ENCODE data around the gene LTBP2.

The LTBP2 gene

GRCh38 chr14:74638966-74639365 is 26.9 kb upstream of the LTBP2 start:
- in situ Hi-C loops (cut with MboI; ENCODE audit: low sequenced_read_pairs) = no loop called here

GRCh38 chr14:74638066-74638465 is 26.0 kb upstream of the LTBP2 start:
- in situ Hi-C loops (cut with MboI; ENCODE audit: low sequenced_read_pairs) = no loop called here

GRCh38 chr14:74637178-74637550 is 25.1 kb upstream of the LTBP2 start:
- in situ Hi-C loops (cut with MboI; ENCODE audit: low sequenced_read_pairs) = no loop called here

- in situ Hi-C loops (cut with MboI; ENCODE audit: low sequenced_read_pairs) = no loop called here
Measured at GRCh38 chr14:74636424-74637177, 24.6 kb upstream of the LTBP2 start.

- in situ Hi-C loops (cut with MboI; ENCODE audit: low sequenced_read_pairs) = no loop called here
Measured at GRCh38 chr14:74635847-74636246, 23.8 kb upstream of the LTBP2 start.

- in situ Hi-C loops (cut with MboI; ENCODE audit: low sequenced_read_pairs) = no loop called here
Measured at GRCh38 chr14:74634964-74635363, 22.9 kb upstream of the LTBP2 start.

GRCh38 chr14:74634481-74634880 is 22.4 kb upstream of the LTBP2 start:
- in situ Hi-C loops (cut with MboI; ENCODE audit: low sequenced_read_pairs) = no loop called here

- in situ Hi-C loops (cut with MboI; ENCODE audit: low sequenced_read_pairs) = no loop called here
Measured at GRCh38 chr14:74630881-74631690, 19.0 kb upstream of the LTBP2 start.

GRCh38 chr14:74628418-74628817 is 16.4 kb upstream of the LTBP2 start:
- in situ Hi-C loops (cut with MboI; ENCODE audit: low sequenced_read_pairs) = no loop called here

- in situ Hi-C loops (cut with MboI; ENCODE audit: low sequenced_read_pairs) = no loop called here
Measured at GRCh38 chr14:74627076-74627475, 15.0 kb upstream of the LTBP2 start.

GRCh38 chr14:74622257-74622656 is 10.2 kb upstream of the LTBP2 start:
- in situ Hi-C loops (cut with MboI; ENCODE audit: low sequenced_read_pairs) = no loop called here

- in situ Hi-C loops (cut with MboI; ENCODE audit: low sequenced_read_pairs) = no loop called here
Measured at GRCh38 chr14:74621556-74621955, 9.5 kb upstream of the LTBP2 start.

GRCh38 chr14:74620923-74621322 is 8.9 kb upstream of the LTBP2 start:
- in situ Hi-C loops (cut with MboI; ENCODE audit: low sequenced_read_pairs) = no loop called here

GRCh38 chr14:74620497-74620921 is 8.5 kb upstream of the LTBP2 start:
- in situ Hi-C loops (cut with MboI; ENCODE audit: low sequenced_read_pairs) = no loop called here

- in situ Hi-C loops (cut with MboI; ENCODE audit: low sequenced_read_pairs) = no loop called here
Measured at GRCh38 chr14:74619672-74620131, 7.7 kb upstream of the LTBP2 start.

- in situ Hi-C loops (cut with MboI; ENCODE audit: low sequenced_read_pairs) = no loop called here
Measured at GRCh38 chr14:74618078-74618952, 6.3 kb upstream of the LTBP2 start.

- in situ Hi-C loops (cut with MboI; ENCODE audit: low sequenced_read_pairs) = no loop called here
Measured at GRCh38 chr14:74616996-74617700, 5.1 kb upstream of the LTBP2 start.

GRCh38 chr14:74616507-74616906 is 4.5 kb upstream of the LTBP2 start:
- in situ Hi-C loops (cut with MboI; ENCODE audit: low sequenced_read_pairs) = no loop called here

- in situ Hi-C loops (cut with MboI; ENCODE audit: low sequenced_read_pairs) = no loop called here
Measured at GRCh38 chr14:74615735-74616134, 3.7 kb upstream of the LTBP2 start.

Measured in HL-60/S4 (cell line).